GM10248 (cell line): Measurements from ENCODE around the gene PXT1.

Source experiments
- CTCF ChIA-PET: fragments of 300-600 bp; sonication (Branson Sonifier 250); formaldehyde crosslinking; extraction: SDS; loops from one replicate; lab custom pipeline; 2021; ENCODE audit warnings: antibody characterized with exemption; lab: Yijun Ruan, JAX
- POLR2A ChIA-PET: fragments of 350-650 bp; sonication (Branson Sonifier 250); formaldehyde crosslinking; extraction: SDS; loops from one replicate; lab custom pipeline; 2020; ENCODE audit warnings: antibody characterized with exemption; lab: Yijun Ruan, JAX
- DNase-seq: peaks from one replicate; pipeline ENCODE4 v3.0.0; 2012; ENCODE audit errors: extremely low spot score
- TF ChIP-seq, protein P1 (sequence below): IDR thresholded peaks from 2 replicates; pipeline ENCODE4 v1.5.1; 2012; ENCODE audit warnings: mild to moderate bottlenecking, low read depth; ENCODE audit errors: extremely low read depth, missing control alignments, control extremely low read depth

PXT1 gene

DNA sequence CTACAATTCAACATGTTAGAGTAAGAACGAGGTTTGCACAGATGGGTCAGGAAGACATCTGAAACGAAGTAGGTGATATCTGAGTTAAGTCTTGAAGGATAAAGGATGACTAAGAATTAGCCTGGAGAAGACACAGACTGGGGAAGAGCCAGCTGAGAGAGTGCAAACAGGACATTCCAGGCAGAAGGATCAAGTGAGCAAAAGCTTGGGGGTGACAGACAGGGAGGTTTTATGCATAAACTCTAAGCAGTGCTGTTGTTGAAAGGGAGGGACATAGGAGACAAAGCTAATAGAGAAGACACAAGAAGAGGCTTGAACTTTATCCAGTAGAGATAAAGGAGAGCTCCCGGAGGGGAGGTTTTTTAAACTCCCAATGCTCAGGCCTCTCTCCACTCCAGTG, 40.2 kb downstream of the PXT1 start:
- POLR2A ChIA-PET: no interaction called here
- DNase-seq: no peak
- CTCF ChIA-PET: interaction anchor here (1.0 to 3.9 kb wide), 2 partner anchors 12 to 20 kb away, joined by 3 to 13 read pairs; no protein-coding TSS in a partner anchor
- TF ChIP-seq, protein P1, sequence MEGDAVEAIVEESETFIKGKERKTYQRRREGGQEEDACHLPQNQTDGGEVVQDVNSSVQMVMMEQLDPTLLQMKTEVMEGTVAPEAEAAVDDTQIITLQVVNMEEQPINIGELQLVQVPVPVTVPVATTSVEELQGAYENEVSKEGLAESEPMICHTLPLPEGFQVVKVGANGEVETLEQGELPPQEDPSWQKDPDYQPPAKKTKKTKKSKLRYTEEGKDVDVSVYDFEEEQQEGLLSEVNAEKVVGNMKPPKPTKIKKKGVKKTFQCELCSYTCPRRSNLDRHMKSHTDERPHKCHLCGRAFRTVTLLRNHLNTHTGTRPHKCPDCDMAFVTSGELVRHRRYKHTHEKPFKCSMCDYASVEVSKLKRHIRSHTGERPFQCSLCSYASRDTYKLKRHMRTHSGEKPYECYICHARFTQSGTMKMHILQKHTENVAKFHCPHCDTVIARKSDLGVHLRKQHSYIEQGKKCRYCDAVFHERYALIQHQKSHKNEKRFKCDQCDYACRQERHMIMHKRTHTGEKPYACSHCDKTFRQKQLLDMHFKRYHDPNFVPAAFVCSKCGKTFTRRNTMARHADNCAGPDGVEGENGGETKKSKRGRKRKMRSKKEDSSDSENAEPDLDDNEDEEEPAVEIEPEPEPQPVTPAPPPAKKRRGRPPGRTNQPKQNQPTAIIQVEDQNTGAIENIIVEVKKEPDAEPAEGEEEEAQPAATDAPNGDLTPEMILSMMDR: no peak

DNA sequence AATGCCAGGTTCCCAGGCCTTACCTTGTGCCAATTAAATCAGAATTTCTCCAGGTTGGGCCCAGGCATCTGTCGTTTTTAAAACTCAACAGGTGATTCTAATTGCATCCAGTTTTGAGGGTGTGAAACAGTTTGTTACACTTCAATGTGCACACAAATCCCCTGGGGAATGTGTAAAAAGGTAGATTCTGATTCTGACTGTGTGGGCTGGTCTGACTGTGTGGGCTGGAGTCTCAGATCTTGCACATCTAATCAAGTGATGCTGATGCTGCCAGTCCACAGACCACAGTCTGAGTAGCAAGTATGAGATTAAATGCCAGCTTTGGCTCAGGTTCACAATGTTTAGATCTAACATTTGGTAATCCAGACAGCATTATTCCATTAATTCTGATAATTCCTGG, 42.7 kb downstream of the PXT1 start:
- peak; percentile 46 for DNase-seq
- TF ChIP-seq, protein P1: no peak
- CTCF ChIA-PET: interaction anchor here (1.3 to 1.6 kb wide), 2 partner anchors 41 to 59 kb away, joined by 3 to 4 read pairs; no protein-coding TSS in a partner anchor
- POLR2A ChIA-PET: no interaction called here

DNA sequence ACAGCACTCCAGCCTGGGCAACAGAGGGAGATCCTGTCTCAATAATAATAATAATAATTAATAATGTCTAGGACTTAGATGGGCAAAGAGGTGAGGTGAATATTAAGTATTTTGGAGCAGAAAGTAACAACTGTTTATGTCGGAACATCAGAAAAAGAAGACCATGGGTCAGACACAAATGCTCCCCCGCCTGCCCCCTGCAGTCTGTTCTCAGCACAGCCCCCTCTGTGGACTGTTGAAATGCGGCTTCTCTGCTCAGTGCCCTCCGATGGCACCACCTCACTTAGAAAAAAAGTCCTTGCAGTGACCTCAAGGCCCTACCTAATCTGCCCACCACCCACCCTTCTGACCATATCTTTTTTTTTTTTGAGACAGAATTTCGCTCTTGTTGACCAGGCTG, 50.0 kb downstream of the PXT1 start:
- no peak for DNase-seq
- CTCF ChIA-PET: no interaction called here
- TF ChIP-seq, protein P1: no peak
- POLR2A ChIA-PET: interaction anchor here (0.6 kb wide), 1 partner anchor 223 kb away, joined by 4 read pairs; no protein-coding TSS in a partner anchor

DNA sequence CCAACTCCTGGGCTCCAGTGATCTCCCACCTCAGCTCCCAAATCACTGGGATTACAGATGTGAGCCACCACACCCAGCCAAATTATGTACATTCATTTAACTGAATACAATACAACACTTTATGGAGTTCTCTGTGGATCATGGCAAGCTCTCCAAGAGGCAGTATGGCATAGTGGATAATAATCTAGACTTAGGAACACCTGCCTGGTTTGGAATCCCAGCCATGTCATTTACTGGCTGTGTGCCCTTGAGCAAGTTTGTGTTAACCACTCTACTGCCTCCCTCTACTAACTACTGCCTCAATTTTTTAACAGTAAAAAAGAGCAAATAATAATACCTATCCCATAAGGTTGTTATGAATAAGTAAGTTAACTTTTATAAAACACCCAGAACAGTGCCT, 53.3 kb downstream of the PXT1 start:
- TF ChIP-seq, protein P1: no peak
- no peak for DNase-seq
- POLR2A ChIA-PET: no interaction called here
- CTCF ChIA-PET: no interaction called here

DNA sequence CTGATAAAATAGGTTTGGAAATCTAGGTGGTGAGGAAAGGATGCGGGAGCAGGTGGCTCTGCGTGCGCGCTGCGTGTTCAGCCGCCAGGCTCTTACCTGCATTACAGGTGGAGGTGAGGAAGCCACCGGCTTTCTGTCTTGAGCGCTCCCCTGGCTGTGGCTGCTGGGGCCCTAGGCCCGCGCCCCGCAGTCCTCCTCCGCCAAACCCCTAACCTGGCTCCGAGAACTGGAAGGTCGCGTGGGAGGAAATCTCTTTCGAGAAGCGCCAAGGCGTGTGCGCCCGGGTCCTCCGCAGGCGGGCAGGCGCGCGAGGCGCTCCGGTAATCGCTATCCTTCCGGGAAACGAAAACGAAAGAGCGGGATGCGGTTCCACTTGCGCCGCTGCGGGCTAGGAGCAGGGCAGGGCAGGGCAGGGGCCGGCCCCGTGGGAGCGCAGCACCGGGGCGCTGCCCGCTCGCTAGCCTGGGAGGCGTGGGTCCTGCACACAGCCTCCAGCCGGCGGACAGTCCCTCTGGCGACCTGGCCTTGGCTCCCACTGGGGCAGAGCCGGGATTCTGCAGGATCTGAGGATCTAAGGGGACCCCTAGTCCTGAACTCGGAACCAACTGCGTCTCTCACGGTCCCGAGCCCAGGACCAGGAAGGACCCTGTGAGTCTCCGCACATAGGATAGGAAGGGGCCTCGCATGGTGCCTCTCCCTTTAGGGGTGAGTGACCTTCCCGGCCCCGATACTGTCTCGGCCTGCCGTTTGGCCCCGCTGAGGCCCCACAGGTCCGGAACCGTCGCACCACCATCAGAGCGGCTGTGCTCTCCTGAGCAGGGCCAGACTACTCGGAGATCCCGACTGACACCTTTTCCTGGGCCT, 55.0 kb downstream of the PXT1 start, which contains the start of gene ETV7:
Gene ETV7 (minus strand): TSS at position 230 of the 864 bp plus-strand sequence. CDS start 128 bp downstream, at position 102.
- TF ChIP-seq, protein P1: no peak
- DNase-seq: peak; percentile 67
- ChIA-PET POLR2A (no interaction called here), CTCF (interaction anchor here (1.0 to 1.4 kb wide), 2 partner anchors 7 to 23 kb away, joined by 3 read pairs; no protein-coding TSS in a partner anchor)

DNA sequence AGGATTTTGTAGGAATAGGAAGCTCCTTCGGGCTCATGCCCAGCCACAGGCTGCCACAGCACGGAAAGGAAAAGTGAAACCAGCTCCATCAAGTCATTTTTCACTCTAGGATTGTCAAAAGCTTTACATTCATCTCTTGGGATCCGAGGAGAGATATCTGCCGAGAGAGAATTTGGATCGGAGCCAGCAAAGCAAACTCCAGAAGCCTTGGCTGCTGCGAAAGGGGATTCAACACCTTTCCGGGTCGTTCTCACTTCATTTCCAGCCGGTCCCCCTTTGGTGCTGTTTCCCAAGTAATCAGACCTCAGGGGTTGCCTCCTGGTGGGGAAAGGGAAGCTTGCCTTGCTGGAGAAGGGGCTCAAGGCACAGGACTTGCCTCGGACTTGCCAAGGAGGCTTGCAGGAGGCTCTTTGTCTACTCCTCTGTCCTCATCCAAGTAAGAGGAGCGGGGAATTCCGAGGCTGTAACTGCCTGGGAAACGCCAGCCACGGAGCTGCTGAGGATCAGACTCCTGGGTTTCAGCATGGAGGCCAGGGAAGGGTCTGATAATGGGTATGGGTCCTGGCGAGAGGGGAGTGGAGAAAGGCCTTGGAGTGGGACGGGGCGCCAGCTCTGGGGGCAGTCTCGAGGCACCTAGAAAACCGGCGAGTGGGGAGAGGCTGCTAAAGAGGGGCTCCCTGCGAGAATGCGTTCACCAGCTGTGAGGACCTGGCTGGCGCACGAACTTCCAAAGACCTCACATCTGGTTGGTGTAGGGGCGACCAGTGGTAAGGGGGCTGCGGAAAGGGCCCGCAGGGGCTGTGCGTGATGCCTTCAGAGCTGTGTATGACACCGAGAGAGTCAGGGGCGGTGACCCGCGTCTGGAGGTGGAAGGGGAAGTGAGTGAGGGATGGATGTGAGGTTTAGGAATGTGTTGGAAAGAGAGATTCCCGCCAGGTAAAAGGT, 55.9 kb downstream of the PXT1 start:
- POLR2A ChIA-PET: no interaction called here
- DNase-seq: peak; percentile 49
- CTCF ChIA-PET: interaction anchor here (0.8 to 1.4 kb wide), 3 partner anchors 8 to 27 kb away, joined by 3 read pairs; no protein-coding TSS in a partner anchor
- TF ChIP-seq, protein P1: no peak
